Activated gamma-delta T cell treated with Interleukin-2 at 50 U/mL for 16 hours (primary cell): ENCODE results near the gene LPXN.
"Not testable (repeated sequence)": the region's sequence is repeated elsewhere in the genome, so short reads cannot be mapped to it uniquely, and the experiment has no call there.

Experiments used
- DNase-seq: peaks from one replicate; pipeline ENCODE4 v3.0.0-alpha.2; 2020

Gene LPXN

GRCh38 chr11:58578635-58579191 lies 3.1 kb upstream of the LPXN start, which contains the start of gene ZFP91:
Gene ZFP91, plus strand, starts transcription at chr11:58579063. Its CDS starts 219 bp downstream, at chr11:58579282.
- DNase-seq, result peak; percentile 96

- DNase-seq, result peak; percentile 92
Observed at GRCh38 chr11:58578136-58578634, 2.5 kb upstream of the LPXN start.

- peak; percentile 75 for DNase-seq
Observed at GRCh38 chr11:58577555-58578135, 2.0 kb upstream of the LPXN start.

GRCh38 chr11:58576887-58577471 lies 1.3 kb upstream of the LPXN start:
- DNase-seq, result no peak

- no peak for DNase-seq
Observed at GRCh38 chr11:58574881-58575280, 775 bp downstream of the LPXN start.

- DNase-seq, result peak; percentile 41
Observed at GRCh38 chr11:58573451-58574104, 2.1 kb downstream of the LPXN start.

GRCh38 chr11:58572906-58573305 lies 2.8 kb downstream of the LPXN start:
- DNase-seq, result not testable (repeated sequence)

GRCh38 chr11:58567889-58568512 lies 7.7 kb downstream of the LPXN start:
- peak; percentile 79 for DNase-seq

GRCh38 chr11:58564231-58564630 lies 11.4 kb downstream of the LPXN start:
- DNase-seq, result no peak

GRCh38 chr11:58562375-58562800 lies 13.3 kb downstream of the LPXN start:
- no peak for DNase-seq

GRCh38 chr11:58561394-58562098 lies 14.1 kb downstream of the LPXN start:
- no peak for DNase-seq

- no peak for DNase-seq
Observed at GRCh38 chr11:58560842-58561241, 14.8 kb downstream of the LPXN start.

- DNase-seq, result no peak
Observed at GRCh38 chr11:58549644-58550043, 26.0 kb downstream of the LPXN start.

GRCh38 chr11:58546841-58547240 lies 28.8 kb downstream of the LPXN start:
- no peak for DNase-seq

- DNase-seq, result no peak
Observed at GRCh38 chr11:58531865-58532341, 43.8 kb downstream of the LPXN start.

GRCh38 chr11:58530236-58530635 lies 45.4 kb downstream of the LPXN start:
- peak; percentile 35 for DNase-seq

GRCh38 chr11:58527429-58527828 lies 48.2 kb downstream of the LPXN start:
- DNase-seq, result no peak

- DNase-seq, result no peak
Observed at GRCh38 chr11:58526721-58527120, 48.9 kb downstream of the LPXN start.

GRCh38 chr11:58525037-58525614 lies 50.5 kb downstream of the LPXN start:
- DNase-seq, result peak; percentile 23

GRCh38 chr11:58524232-58525036 lies 51.2 kb downstream of the LPXN start:
- peak; percentile 37 for DNase-seq

- DNase-seq, result no peak
Observed at GRCh38 chr11:58513747-58514367, 61.8 kb downstream of the LPXN start.
